ENCODE measurements around the gene GAS7.

DNA sequence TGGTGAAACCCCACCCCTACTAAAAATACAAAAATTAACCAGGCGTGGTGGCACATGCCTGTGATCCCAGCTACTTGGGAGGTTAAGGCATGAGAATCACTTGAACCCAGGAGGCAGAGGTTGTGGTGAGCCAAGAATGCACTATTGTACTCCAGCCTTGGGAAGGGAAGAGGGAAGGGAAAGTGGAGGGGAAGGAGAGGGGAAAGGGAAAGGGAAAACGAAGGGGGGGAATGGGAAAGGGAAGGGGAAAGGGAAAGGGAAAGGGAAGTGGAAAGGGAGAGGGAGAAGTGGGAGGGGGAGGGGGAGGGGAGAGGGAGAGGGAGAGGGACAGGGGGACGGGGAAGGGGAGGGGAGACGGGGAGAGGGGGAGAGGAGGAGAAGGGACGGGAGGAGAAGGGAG, 122.5 kb downstream of the GAS7 start:
- TF ChIP-seq ATF6 (CRISPR knock-in tag; IDR thresholded peaks at IDR 0.05) (no peak), ATF3 (CRISPR knock-in tag; conservative IDR thresholded peaks at IDR 0.05) (no peak), CTCF (IDR thresholded peaks at IDR 0.05) (no peak), NFE2L1 (CRISPR knock-in tag; IDR thresholded peaks at IDR 0.05) (no peak)
- TF ChIP-seq, protein P1, sequence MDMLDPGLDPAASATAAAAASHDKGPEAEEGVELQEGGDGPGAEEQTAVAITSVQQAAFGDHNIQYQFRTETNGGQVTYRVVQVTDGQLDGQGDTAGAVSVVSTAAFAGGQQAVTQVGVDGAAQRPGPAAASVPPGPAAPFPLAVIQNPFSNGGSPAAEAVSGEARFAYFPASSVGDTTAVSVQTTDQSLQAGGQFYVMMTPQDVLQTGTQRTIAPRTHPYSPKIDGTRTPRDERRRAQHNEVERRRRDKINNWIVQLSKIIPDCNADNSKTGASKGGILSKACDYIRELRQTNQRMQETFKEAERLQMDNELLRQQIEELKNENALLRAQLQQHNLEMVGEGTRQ (CRISPR knock-in tag; IDR thresholded peaks at IDR 0.05) = no peak

All from WTC11 (cell line).